ENCODE data around the gene HRH4.

- no peak for TF ChIP-seq CTCF (IDR thresholded peaks at IDR 0.05; ENCODE audit: low read depth, low read length)
- no peak for TF ChIP-seq POLR2A (IDR thresholded peaks at IDR 0.05; ENCODE audit: extremely low read depth, insufficient read length)
Measured at GRCh38 chr18:24421831-24422230, 38.6 kb upstream of the HRH4 start.
